HS-5 (cell line): ENCODE measurements around the gene UBQLN2.
"Not testable (repeated sequence)": the region's sequence is repeated elsewhere in the genome, so short reads cannot be mapped to it uniquely, and the experiment has no call there.

ENCODE experiments used
- DNase-seq: peaks from one replicate; pipeline ENCODE4 v3.0.0-alpha.2; 2012; ENCODE audit warnings: low read depth

UBQLN2 gene

GRCh38 chrX:56563231-56564161 is at the start of gene UBQLN2:
TSS of gene UBQLN2 (plus strand) at chrX:56563627. CDS start at chrX:56563874, 247 bp downstream.
- peak; percentile 22 for DNase-seq

DNA sequence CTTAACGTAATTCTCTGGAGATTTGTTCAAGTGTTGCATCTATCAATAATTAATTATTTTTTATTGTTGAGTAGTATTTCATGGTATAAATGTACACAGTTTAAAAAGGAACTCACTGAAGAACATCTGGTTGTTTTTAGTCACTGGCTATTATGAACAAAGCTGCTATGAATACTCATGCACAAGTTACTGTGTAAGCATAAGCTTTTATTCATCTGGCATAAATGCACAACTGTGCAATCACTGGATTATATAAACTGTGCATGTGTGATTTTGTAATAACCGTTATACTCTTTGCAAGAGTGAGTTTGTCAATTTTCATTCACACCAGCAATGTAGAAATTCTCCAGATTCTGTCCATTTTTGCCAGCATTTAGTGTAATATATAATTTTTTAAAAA is 43.8 kb upstream of the UBQLN2 start:
- no peak for DNase-seq

GRCh38 chrX:56529482-56530007 is 33.9 kb upstream of the UBQLN2 start:
- DNase-seq, result not testable (repeated sequence)

- no peak for DNase-seq
Measured at GRCh38 chrX:56530011-56530410, 33.4 kb upstream of the UBQLN2 start.

- DNase-seq, result no peak
Measured at GRCh38 chrX:56550667-56551066, 12.8 kb upstream of the UBQLN2 start.

DNA sequence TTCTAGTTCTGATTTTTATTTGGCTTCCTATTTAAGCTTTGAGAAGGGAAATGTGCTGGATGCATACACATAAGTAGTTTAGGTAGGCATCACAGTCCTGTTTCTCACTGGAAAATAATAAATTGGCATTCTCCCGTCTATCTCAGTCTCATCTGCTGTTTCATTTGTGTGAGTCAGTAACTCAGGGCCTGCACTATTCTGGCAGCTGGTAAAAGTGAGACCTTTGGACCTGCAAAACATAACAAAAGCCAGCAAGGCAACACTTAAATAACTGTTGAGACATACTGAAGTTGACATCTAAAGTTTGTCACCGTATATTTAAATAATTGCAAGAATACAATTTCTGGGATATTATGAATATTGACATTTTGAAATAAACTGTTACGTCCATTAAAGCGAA is 8.6 kb upstream of the UBQLN2 start:
- no peak for DNase-seq

- no peak for DNase-seq
Measured at GRCh38 chrX:56557376-56557929, 6.0 kb upstream of the UBQLN2 start.

GRCh38 chrX:56564164-56564885 is 898 bp downstream of the UBQLN2 start:
- peak; percentile 25 for DNase-seq

DNA sequence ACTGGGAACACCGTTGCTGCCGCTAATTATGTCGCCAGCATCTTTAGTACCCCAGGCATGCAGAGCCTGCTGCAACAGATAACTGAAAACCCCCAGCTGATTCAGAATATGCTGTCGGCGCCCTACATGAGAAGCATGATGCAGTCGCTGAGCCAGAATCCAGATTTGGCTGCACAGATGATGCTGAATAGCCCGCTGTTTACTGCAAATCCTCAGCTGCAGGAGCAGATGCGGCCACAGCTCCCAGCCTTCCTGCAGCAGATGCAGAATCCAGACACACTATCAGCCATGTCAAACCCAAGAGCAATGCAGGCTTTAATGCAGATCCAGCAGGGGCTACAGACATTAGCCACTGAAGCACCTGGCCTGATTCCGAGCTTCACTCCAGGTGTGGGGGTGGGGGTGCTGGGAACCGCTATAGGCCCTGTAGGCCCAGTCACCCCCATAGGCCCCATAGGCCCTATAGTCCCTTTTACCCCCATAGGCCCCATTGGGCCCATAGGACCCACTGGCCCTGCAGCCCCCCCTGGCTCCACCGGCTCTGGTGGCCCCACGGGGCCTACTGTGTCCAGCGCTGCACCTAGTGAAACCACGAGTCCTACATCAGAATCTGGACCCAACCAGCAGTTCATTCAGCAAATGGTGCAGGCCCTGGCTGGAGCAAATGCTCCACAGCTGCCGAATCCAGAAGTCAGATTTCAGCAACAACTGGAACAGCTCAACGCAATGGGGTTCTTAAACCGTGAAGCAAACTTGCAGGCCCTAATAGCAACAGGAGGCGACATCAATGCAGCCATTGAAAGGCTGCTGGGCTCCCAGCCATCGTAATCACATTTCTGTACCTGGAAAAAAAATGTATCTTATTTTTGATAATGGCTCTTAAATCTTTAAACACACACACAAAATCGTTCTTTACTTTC is 1.8 kb downstream of the UBQLN2 start:
- DNase-seq, result no peak

DNA sequence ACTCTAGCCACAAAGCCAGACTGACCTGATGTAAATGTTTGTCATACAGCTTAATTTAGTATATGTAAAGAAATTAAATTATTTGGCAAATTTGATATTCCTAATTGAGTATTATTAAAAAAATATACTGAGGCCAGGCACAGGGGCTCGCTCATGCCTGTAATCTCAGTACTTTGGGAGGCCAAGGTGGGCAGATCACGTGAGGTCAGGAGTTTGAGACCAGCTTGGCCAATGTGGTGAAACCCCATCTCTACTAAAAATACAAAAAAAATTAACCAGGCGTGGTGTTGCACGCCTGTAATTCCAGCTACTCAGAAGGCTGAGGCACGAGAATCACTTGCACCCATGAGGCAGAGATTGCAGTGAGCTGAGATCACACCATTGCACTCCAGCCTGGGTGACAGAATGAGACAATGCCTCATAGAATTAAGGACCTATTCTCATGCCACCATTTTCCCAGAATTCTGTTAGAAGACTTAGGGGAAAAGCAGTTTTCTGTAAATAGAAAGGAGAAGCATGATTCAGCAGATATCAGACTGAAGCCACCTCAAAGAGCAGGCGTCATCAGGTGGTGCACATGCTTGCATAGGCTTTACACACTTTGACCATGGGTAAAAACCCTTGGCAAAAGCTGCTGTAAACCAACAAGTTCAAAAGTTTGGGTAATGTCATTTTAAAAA is 6.1 kb downstream of the UBQLN2 start:
- no peak for DNase-seq

GRCh38 chrX:56572975-56573374 is 9.5 kb downstream of the UBQLN2 start:
- no peak for DNase-seq

- DNase-seq, result no peak
Measured at GRCh38 chrX:56574861-56575260, 11.4 kb downstream of the UBQLN2 start.

DNA sequence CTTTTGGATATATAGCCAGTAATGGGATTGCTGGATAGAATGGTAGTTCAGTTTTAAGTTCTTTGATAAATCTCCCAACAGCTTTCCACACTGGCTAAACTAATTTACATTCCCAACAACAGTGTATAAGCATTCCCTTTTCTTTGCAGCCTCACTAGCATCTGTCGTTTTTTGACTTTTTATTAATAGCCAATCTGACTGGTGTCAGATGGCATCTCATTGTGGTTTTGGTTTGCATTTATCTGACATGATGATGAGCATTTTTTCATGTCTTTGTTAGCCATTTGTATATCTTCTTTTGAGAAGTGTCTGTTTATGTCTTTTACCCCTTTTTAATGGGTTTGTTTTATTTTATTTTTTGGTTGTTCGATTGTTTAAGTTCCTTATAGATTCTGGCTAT is 13.3 kb downstream of the UBQLN2 start:
- DNase-seq, result no peak

DNA sequence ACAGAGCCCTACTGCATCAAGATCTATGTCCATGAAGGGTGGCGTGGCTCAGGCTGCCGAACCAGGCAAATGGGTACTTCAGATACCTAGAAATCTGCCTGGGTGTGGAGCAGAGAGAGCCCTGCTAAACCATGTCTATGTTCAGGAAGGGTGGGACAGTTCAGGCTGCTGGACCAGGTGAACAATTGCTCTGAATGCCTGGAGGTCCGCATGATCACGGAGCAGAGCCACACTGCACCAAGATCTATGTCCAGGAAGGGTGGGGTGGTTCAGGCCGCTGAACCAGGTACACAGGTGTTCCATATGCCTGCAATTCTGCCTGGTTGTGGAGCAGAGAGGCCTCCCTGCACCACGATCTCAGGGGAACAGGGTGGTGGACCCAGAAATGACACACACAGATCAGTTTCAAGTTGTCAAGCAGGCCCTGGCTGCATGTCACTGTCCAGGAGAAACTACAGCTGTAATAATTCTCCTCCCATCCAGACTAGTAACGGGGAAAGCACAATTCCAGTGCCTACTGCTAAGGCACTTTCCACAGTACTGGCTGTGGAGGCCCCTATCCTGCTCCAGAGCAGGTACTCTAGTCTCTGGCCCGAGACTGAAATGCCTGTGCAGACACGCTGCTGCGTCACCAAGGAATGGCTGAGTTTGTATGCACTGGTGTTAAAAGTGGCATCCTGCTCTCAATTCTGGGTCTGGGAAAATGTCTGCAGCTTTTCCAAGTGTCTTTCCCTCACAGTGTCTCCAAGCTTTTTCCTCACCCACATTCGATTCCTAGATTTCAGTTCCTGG is 25.2 kb downstream of the UBQLN2 start:
- DNase-seq, result no peak

DNA sequence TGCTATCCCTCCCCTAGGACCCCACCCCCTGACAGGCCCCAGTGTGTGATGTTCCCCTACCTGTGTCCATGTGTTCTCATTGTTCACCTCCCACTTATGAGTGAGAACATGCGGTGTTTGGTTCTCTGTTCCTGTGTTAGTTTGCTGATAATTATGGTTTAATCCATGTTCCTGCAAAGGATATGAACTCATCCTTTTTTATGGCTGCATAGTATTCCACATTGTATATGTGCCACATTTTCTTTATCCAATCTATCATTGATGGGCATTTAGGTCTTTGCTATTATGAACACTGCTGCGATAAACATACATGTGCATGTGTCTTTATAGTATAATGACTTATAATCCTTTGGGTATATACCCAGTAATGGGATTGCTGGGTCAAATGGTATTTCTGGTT is 28.4 kb downstream of the UBQLN2 start:
- DNase-seq, result not testable (repeated sequence)

DNA sequence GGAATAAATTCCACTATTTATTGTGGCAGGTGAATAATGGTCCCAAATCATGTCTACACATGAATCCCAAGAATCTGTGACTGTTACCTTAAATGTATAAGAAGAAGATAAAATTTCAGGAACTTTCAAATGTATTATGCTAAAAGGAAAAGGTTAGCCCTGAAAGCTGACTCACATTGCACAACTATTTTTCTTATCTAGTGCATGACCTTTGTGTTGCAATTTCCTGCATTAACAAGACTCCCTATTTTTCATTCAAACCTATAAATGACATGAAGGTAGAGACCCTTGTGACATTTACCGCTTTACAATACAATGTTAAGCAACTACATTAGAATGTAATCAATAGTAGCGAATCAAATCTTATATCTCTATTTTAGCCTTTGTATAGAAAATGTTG is 36.7 kb downstream of the UBQLN2 start:
- no peak for DNase-seq

- DNase-seq, result no peak
Measured at GRCh38 chrX:56600987-56601386, 37.6 kb downstream of the UBQLN2 start.

- DNase-seq, result no peak
Measured at GRCh38 chrX:56615282-56615681, 51.9 kb downstream of the UBQLN2 start.
